GM19463 (cell line): ENCODE results near the gene ACOX3.
"Not testable (repeated sequence)": the region's sequence is repeated elsewhere in the genome, so short reads cannot be mapped to it uniquely, and the experiment has no call there.

Experiments used
- ATAC-seq: cut with Tn5 transposase; IDR thresholded peaks from one replicate; pipeline ENCODE4 v1.9.1; 2021; ENCODE audit warnings: mild to moderate bottlenecking, moderate library complexity; ENCODE audit not compliant: unreplicated experiment

ACOX3 gene

GRCh38 chr4:8390577-8390976 is 49.9 kb downstream of the ACOX3 start:
- ATAC-seq = no peak

GRCh38 chr4:8388528-8388870 is 52.0 kb downstream of the ACOX3 start:
- no peak for ATAC-seq

- ATAC-seq = no peak
These were observed 52.7 kb downstream of the ACOX3 start for GRCh38 chr4:8387615-8388527.

- ATAC-seq = no peak
These were observed 53.3 kb downstream of the ACOX3 start for GRCh38 chr4:8387194-8387593.

GRCh38 chr4:8386731-8387130 is 53.8 kb downstream of the ACOX3 start:
- ATAC-seq = no peak

- ATAC-seq = not testable (repeated sequence)
These were observed 54.4 kb downstream of the ACOX3 start for GRCh38 chr4:8386131-8386530.

GRCh38 chr4:8385611-8386010 is 54.9 kb downstream of the ACOX3 start:
- no peak for ATAC-seq

GRCh38 chr4:8385106-8385505 is 55.4 kb downstream of the ACOX3 start:
- no peak for ATAC-seq

- ATAC-seq = no peak
These were observed 56.0 kb downstream of the ACOX3 start for GRCh38 chr4:8384397-8385060.

- ATAC-seq = no peak
These were observed 56.9 kb downstream of the ACOX3 start for GRCh38 chr4:8383451-8384160.

- no peak for ATAC-seq
These were observed 57.5 kb downstream of the ACOX3 start for GRCh38 chr4:8383016-8383415.

GRCh38 chr4:8381814-8382581 is 58.5 kb downstream of the ACOX3 start:
- no peak for ATAC-seq

- ATAC-seq = no peak
These were observed 59.8 kb downstream of the ACOX3 start for GRCh38 chr4:8380511-8381415.

- ATAC-seq = no peak
These were observed 60.8 kb downstream of the ACOX3 start for GRCh38 chr4:8379771-8380170.

- ATAC-seq = no peak
These were observed 61.2 kb downstream of the ACOX3 start for GRCh38 chr4:8379281-8379680.

GRCh38 chr4:8378776-8379175 is 61.7 kb downstream of the ACOX3 start:
- ATAC-seq = no peak

GRCh38 chr4:8378101-8378724 is 62.3 kb downstream of the ACOX3 start:
- no peak for ATAC-seq

GRCh38 chr4:8377103-8378075 is 63.1 kb downstream of the ACOX3 start:
- no peak for ATAC-seq
